Adrenal gland (tissue), 12 donors: ENCODE results near the gene IER5. TPM values are rescaled to one million over a fixed set of nuclear protein-coding genes. Genes with fewer than 3 reads are reported as not detected.

ENCODE experiments used
- DNase-seq, 7 donors: peaks; one replicate each; pipeline ENCODE4 v3.0.0-alpha.2; 2019 to 2020
- H3K27ac ChIP-seq, 5 donors: fragments of 200-600 bp; sonication (generic) in 4 of 5; 1 replicate in 3 of 5; 2 replicates in 2 of 5; pipeline versions ENCODE4 v1.5.1 to v1.8.0; 2016 to 2020; ENCODE audit warnings: mild to moderate bottlenecking in 1 of 5
- H3K27me3 ChIP-seq: fragments of 200-600 bp; 2 replicates; pipeline ENCODE4 v1.8.0; 2021
- H3K36me3 ChIP-seq, 2 donors: fragments of 200-600 bp; replicated peaks in 1 of 2; 1 replicate in 1 of 2; 2 replicates in 1 of 2; pipeline versions ENCODE4 v1.5.1 to v1.8.0; 2018 to 2022
- H3K4me1 ChIP-seq, 2 donors: fragments of 200-600 bp; replicated peaks in 1 of 2; 1 replicate in 1 of 2; 2 replicates in 1 of 2; pipeline versions ENCODE4 v1.5.1 to v1.8.0; 2018 to 2021
- H3K4me3 ChIP-seq, 4 donors: fragments of 200-600 bp; sonication (generic) in 3 of 4; one replicate each; pipeline ENCODE4 v1.5.1; 2016 to 2018
- H3K9me3 ChIP-seq, 3 donors: fragments of 200-600 bp; sonication (generic) in 1 of 3; replicated peaks in 1 of 3; 1 replicate in 2 of 3; 2 replicates in 1 of 3; pipeline versions ENCODE4 v1.5.1 to v1.8.0; 2016 to 2021
- POLR2A ChIP-seq, 2 donors: fragments of 450-650 bp; IDR thresholded peaks; one replicate each; pipeline ENCODE4 v1.6.1; 2017; ENCODE audit warnings: antibody characterized with exemption in 2 of 2, mild to moderate bottlenecking in 2 of 2, moderate library complexity in 1 of 2
- WGBS, 4 donors: extraction: QIAGEN DNeasy Blood & Tissue Kit in 2 of 4; methylation state at CpG; one replicate each; pipeline versions ENCODE4 v1.1.5 to v1.1.7; 2013 to 2017; 5-methylcytosine and 5-hydroxymethylcytosine counted together
- intact Hi-C, 2 donors: fragments of 100-400 bp; cut with DNase I; formaldehyde crosslinking; loops; one replicate each; pipeline versions ENCODE4 v1.14.1 to v1.15.0; 2022 to 2023
- polyA plus RNA-seq, 3 donors: library from polyadenylated mRNA; stranded (reverse); fragments of 200-250 nt in 2 of 3; fragments of 350-450 nt in 1 of 3; fragmentation: Illumina TruSeq in 1 of 3; extraction: RNeasy Lipid Tissue Mini Kit (QIAGEN cat#74804) in 1 of 3; gene quantifications; one replicate each; pipeline ENCODE4 v1.2.3, GENCODE V29; 2013 to 2014
- total RNA-seq, 9 donors: library from RNA; depleted of rRNA in 4 of 9; stranded (reverse); fragments of >200 nt in 4 of 9; fragments of 120-200 nt in 1 of 9; fragmentation: NEBNext Ultra II Directional in 1 of 9; extraction: Animal tissue kit (Norgen Biotek cat#: 25700) in 1 of 9; gene quantifications; one replicate each; pipeline versions ENCODE4 v1.1.0 to v1.2.4, GENCODE V29; 2013 to 2023
- TF ChIP-seq, protein P1 (sequence below), 6 experiments: fragments of 450-650 bp in 4 of 6; fragments of 200-600 bp in 2 of 6; sonication (generic) in 1 of 6; IDR thresholded peaks; 1 replicate in 5 of 6; 2 replicates in 1 of 6; pipeline versions ENCODE4 v1.5.1 to v1.8.0; 2016 to 2021; ENCODE audit warnings: antibody characterized with exemption in 6 of 6, mild to moderate bottlenecking in 2 of 6, moderate library complexity in 1 of 6
- donor health status: healthy with polysubstance abuse.
- donor health status: Bipolar disorder and iron deficiency.
- donor health status: DM: yes; HTN: yes; CAD: no.
- donor health status: DM: no; HTN: no; CAD: no.
- donor health status: DM: no; HTN: no; CAD: no.
- donor health status: DM: yes; HTN: yes; CAD: no.

Gene IER5
- total and polyA plus RNA-seq, 12 donors = 2.0 to 19.2 (median 8.9) TPM

DNA sequence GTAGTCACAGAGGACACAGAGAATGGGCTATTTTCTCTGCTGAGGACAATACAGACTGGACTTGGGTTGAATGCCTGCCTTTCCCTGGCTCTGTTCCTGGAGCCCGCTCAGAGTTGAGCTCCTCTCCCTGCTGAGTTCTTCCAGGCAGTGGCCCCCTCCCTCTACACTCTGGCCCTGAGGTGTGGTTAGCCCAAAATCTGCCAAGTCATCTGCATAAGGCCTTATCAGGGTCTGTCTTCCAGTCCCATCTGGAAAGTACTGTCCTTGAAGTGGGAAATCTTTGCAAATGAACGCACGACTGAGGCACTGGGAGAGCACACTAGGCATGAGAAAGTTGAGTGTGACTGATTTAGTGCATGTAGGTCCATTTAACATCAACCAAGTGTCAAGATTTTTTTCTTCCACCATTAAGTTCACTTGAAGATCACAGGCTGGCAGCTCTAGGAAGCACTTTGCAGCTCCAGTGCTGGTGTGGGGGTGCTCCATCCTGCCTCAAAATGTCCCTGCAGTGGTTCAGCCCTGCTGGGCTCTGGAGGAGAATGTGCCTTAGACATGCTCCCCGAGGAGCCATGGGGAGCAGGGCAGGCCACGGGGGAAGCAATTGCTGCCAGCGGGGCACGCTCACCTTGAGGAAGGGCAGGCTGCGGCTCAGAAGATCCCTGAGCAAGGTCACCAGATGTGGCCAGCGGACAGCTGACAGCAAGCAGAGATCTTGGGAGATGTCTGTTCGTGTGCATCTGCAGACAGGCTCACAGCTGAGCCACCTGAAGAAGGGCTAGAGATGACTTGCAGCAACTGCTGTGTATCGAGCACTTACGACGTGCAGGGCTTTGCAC, 41.5 kb downstream of the IER5 start:
- intact Hi-C loops = no loop called here
- Histone ChIP-seq H3K27me3 (no peaks in the 10 kb centered on the region), H3K36me3 (no peaks in the 10 kb centered on the region), H3K9me3 (no peaks in the 10 kb centered on the region), H3K4me3 (no peak overlapping the region), H3K4me1 (peaks cover 5 to 29% of the 10 kb centered on the region in 2 donors), H3K27ac (no peak overlapping the region)
- 70 to 87% (median 79%) methylated on average over 11 to 13 of the region's 13 CpGs for WGBS, 4 donors
- TF ChIP-seq, protein P1, sequence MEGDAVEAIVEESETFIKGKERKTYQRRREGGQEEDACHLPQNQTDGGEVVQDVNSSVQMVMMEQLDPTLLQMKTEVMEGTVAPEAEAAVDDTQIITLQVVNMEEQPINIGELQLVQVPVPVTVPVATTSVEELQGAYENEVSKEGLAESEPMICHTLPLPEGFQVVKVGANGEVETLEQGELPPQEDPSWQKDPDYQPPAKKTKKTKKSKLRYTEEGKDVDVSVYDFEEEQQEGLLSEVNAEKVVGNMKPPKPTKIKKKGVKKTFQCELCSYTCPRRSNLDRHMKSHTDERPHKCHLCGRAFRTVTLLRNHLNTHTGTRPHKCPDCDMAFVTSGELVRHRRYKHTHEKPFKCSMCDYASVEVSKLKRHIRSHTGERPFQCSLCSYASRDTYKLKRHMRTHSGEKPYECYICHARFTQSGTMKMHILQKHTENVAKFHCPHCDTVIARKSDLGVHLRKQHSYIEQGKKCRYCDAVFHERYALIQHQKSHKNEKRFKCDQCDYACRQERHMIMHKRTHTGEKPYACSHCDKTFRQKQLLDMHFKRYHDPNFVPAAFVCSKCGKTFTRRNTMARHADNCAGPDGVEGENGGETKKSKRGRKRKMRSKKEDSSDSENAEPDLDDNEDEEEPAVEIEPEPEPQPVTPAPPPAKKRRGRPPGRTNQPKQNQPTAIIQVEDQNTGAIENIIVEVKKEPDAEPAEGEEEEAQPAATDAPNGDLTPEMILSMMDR (IDR thresholded peaks at IDR 0.05) = no peak
- TF ChIP-seq POLR2A (IDR thresholded peaks at IDR 0.05) = no peak
- DNase-seq = no peak

DNA sequence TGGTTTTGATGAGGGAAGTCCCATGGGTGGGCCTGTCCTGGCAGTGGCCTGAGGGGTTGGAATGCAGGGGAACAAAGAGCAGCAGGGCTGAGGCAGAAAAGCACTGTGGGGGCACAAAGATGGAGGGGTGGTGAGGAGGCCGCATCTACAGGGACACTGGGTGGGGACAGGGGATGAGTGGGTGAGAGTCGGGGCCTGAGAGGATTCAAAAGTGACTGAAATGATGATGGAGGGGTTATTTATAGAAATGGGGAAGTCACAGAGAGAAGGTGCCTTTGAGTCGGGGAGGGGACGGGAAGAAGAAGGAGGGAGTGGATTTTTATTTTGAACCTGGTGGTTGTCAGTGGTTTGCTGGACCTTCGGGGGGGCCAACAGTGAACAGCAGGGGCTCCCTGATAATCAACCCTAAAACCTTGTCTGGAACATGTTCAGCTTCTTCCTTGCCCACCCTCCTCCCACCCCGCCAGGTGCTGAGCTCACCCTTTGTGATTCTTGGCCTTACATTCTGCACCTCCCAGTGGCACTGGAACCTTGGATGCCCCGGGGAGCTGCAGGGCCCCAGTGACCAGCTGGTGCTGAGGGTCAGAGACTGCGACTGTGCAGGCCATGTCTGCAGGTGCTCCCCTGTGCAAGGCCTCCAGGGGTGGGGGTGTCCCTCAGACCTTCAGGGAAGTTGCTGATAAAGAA, 42.9 kb downstream of the IER5 start:
- Histone ChIP-seq H3K4me1 (peaks cover 12 to 41% of the 10 kb centered on the region in 2 donors), H3K27ac (no peak overlapping the region), H3K27me3 (no peaks in the 10 kb centered on the region), H3K9me3 (no peaks in the 10 kb centered on the region), H3K36me3 (no peaks in the 10 kb centered on the region), H3K4me3 (no peak overlapping the region)
- intact Hi-C loops = no loop called here
- no peak for DNase-seq
- 71 to 86% (median 82%) methylated on average over 6 to 8 of the region's 8 CpGs for WGBS, 4 donors
- TF ChIP-seq, protein P1 (IDR thresholded peaks at IDR 0.05) = no peak
- no peak for TF ChIP-seq POLR2A (IDR thresholded peaks at IDR 0.05)

DNA sequence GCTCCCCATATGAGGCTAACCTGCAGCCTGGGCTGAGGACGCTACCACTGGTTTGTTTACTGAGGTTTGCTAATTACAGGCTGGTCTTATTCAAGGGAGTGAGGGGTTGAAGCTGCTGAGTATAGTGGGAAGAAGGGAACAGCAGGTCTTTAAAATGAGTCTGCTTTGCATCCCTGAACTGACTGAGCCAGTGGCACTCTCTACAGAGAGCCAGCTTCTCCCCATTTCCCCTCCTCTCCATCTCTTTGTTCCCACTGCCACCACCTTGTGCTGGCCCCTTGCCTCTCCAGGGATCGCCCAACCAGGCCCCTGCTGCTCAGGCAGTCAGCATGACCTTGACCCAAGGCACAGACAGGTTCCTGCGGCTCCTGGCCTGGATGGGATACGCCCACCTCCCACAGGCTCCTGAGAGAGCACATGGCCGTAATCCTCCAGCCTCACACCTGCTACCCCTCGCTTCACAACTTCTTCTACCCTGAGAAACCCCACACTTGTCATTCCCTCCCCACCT, 45.0 kb downstream of the IER5 start:
- H3K36me3 ChIP-seq = no peaks in the 10 kb centered on the region

GRCh38 chr1:181133969-181134418, 45.5 kb downstream of the IER5 start:
- no peak for DNase-seq
- H3K4me3 ChIP-seq = no peak overlapping the region
- no peak overlapping the region for H3K27ac ChIP-seq
- intact Hi-C loops = no loop called here
- TF ChIP-seq, protein P1 (IDR thresholded peaks at IDR 0.05) = no peak
- no peak for TF ChIP-seq POLR2A (IDR thresholded peaks at IDR 0.05)
- H3K36me3 ChIP-seq = no peaks in the 10 kb centered on the region
- no peaks in the 10 kb centered on the region for H3K27me3 ChIP-seq
- peaks cover 12 to 31% of the 10 kb centered on the region in 2 donors for H3K4me1 ChIP-seq
- no peaks in the 10 kb centered on the region for H3K9me3 ChIP-seq
- WGBS, 4 donors = 83 to 95% (median 92%) methylated on average over 12 of the region's 12 CpGs

More for the DNA sequence above, 45.0 kb downstream of the IER5 start:
- no peak overlapping the region for H3K27ac ChIP-seq
- peaks cover 12 to 36% of the 10 kb centered on the region in 2 donors for H3K4me1 ChIP-seq
- intact Hi-C loops = no loop called here
- no peaks in the 10 kb centered on the region for H3K9me3 ChIP-seq
- TF ChIP-seq, protein P1 (IDR thresholded peaks at IDR 0.05) = no peak
- TF ChIP-seq POLR2A (IDR thresholded peaks at IDR 0.05) = no peak
- WGBS, 4 donors = 81 to 86% (median 85%) methylated on average over 6 of the region's 6 CpGs
- no peak for DNase-seq
- H3K4me3 ChIP-seq = no peak overlapping the region
- H3K27me3 ChIP-seq = no peaks in the 10 kb centered on the region
